ENCODE results near the gene CTSE. TPM values are rescaled to one million over a fixed set of nuclear protein-coding genes. Genes with fewer than 3 reads are reported as not detected.

The CTSE gene
- total RNA-seq, 1 experiment from 2014 or later = not detected

GRCh38 chr1:206025283-206025820, 1.7 kb upstream of the CTSE start:
- intact Hi-C loops (cut with micrococcal nuclease; ENCODE audit: unreplicated experiment) = no loop called here
- no peak for ATAC-seq

GRCh38 chr1:206022766-206023165, 929 bp downstream of the CTSE start:
- ATAC-seq = no peak

More at GRCh38 chr1:206025283-206025820, 1.7 kb upstream of the CTSE start:
- Histone ChIP-seq H3K27me3 (ENCODE audit: control insufficient read depth, insufficient read depth, low read length) (peaks cover 14% of the 10 kb centered on the region), H3K27ac (ENCODE audit: low read length) (no peak overlapping the region), H3K4me3 (ENCODE audit: low read depth in 2 of 2, low read length in 2 of 2) (no peak overlapping the region), H3K36me3 (ENCODE audit: control insufficient read depth, insufficient read depth, low read length) (no peaks in the 10 kb centered on the region), H3K9me3 (ENCODE audit: control insufficient read depth, insufficient read depth, low read depth, low read length) (no peaks in the 10 kb centered on the region), H3K4me1 (ENCODE audit: control insufficient read depth, insufficient read depth, low read length) (no peaks in the 10 kb centered on the region)
- CTCF ChIA-PET = no interaction called here
- no peak for DNase-seq (ENCODE audit: low read depth, low spot score)
- in situ Hi-C loops (cut with HindIII; ENCODE audit: low pct_unique_long_range_greater_than_20kb, low sequenced_read_pairs) = no loop called here
- POLR2A ChIA-PET = no interaction called here
- no peak for TF ChIP-seq REST (IDR thresholded peaks at IDR 0.05; ENCODE audit: insufficient read depth in 1 of 2, low read depth in 2 of 2, low read length in 1 of 2)
- TF ChIP-seq POLR2AphosphoS5 (IDR thresholded peaks at IDR 0.05; ENCODE audit: low read depth, low read length) = no peak
- no peak for TF ChIP-seq SIN3A (IDR thresholded peaks at IDR 0.05; ENCODE audit: borderline replicate concordance, insufficient read depth, low read depth, low read length)
- TF ChIP-seq CTCF (IDR thresholded peaks at IDR 0.05) = no peak
- no peak for TF ChIP-seq TCF7L2 (IDR thresholded peaks at IDR 0.05; ENCODE audit: low read depth, low read length)
- no TSS peak for BruUV-seq (replicated peaks)

More at GRCh38 chr1:206022766-206023165, 929 bp downstream of the CTSE start:
- peaks cover 6% of the 10 kb centered on the region for H3K27me3 ChIP-seq (ENCODE audit: control insufficient read depth, insufficient read depth, low read length)
- no peaks in the 10 kb centered on the region for H3K4me1 ChIP-seq (ENCODE audit: control insufficient read depth, insufficient read depth, low read length)
- in situ Hi-C loops (cut with HindIII; ENCODE audit: low pct_unique_long_range_greater_than_20kb, low sequenced_read_pairs) = no loop called here
- no TSS peak for BruUV-seq (replicated peaks)
- CTCF ChIA-PET = no interaction called here
- no peaks in the 10 kb centered on the region for H3K36me3 ChIP-seq (ENCODE audit: control insufficient read depth, insufficient read depth, low read length)
- POLR2A ChIA-PET = no interaction called here
- H3K4me3 ChIP-seq (ENCODE audit: low read depth in 2 of 2, low read length in 2 of 2) = no peak overlapping the region
- intact Hi-C loops (cut with micrococcal nuclease; ENCODE audit: unreplicated experiment) = no loop called here
- H3K27ac ChIP-seq (ENCODE audit: low read length) = no peak overlapping the region
- H3K9me3 ChIP-seq (ENCODE audit: control insufficient read depth, insufficient read depth, low read depth, low read length) = no peaks in the 10 kb centered on the region
- DNase-seq (ENCODE audit: low read depth, low spot score) = no peak
- TF ChIP-seq TCF7L2 (IDR thresholded peaks at IDR 0.05; ENCODE audit: low read depth, low read length) (no peak), REST (IDR thresholded peaks at IDR 0.05; ENCODE audit: insufficient read depth in 1 of 2, low read depth in 2 of 2, low read length in 1 of 2) (no peak), POLR2AphosphoS5 (IDR thresholded peaks at IDR 0.05; ENCODE audit: low read depth, low read length) (no peak), SIN3A (IDR thresholded peaks at IDR 0.05; ENCODE audit: borderline replicate concordance, insufficient read depth, low read depth, low read length) (no peak), CTCF (IDR thresholded peaks at IDR 0.05) (no peak)

Measured in Panc1 (cell line).